ENCODE measurements around the gene WDR1.
A peak's percentile ranks its signal among the peaks of the same experiment; 100 is the strongest.
"Not testable (repeated sequence)": the region's sequence is repeated elsewhere in the genome, so short reads cannot be mapped to it uniquely, and the experiment has no call there.

WDR1 gene

GRCh38 chr4:10130178-10130888 lies 13.7 kb upstream of the WDR1 start:
- DNase-seq, result no peak

- no peak for DNase-seq
These were observed 12.9 kb upstream of the WDR1 start for GRCh38 chr4:10129196-10130177.

- DNase-seq, result no peak
These were observed 12.2 kb upstream of the WDR1 start for GRCh38 chr4:10128761-10129160.

- DNase-seq, result not testable (repeated sequence)
These were observed 10.9 kb upstream of the WDR1 start for GRCh38 chr4:10127531-10127930.

GRCh38 chr4:10124167-10124930 lies 7.8 kb upstream of the WDR1 start:
- DNase-seq, result no peak

- DNase-seq, result peak in 1 of 2 experiments; percentile 34
These were observed 6.9 kb upstream of the WDR1 start for GRCh38 chr4:10123227-10124101.

- DNase-seq, result no peak
These were observed 5.8 kb upstream of the WDR1 start for GRCh38 chr4:10122236-10122932.

- DNase-seq, result no peak
These were observed 5.1 kb upstream of the WDR1 start for GRCh38 chr4:10121568-10122208.

GRCh38 chr4:10120943-10121567 lies 4.5 kb upstream of the WDR1 start:
- no peak for DNase-seq

- DNase-seq, result no peak
These were observed 3.2 kb upstream of the WDR1 start for GRCh38 chr4:10119773-10120172.

- no peak for DNase-seq
These were observed 2.7 kb upstream of the WDR1 start for GRCh38 chr4:10119278-10119677.

- DNase-seq, result peak in 1 of 2 experiments; percentile 47
These were observed 1.7 kb upstream of the WDR1 start for GRCh38 chr4:10118048-10119004.

GRCh38 chr4:10117359-10118047 lies 904 bp upstream of the WDR1 start:
- DNase-seq, result peak in 1 of 2 experiments; percentile 58

GRCh38 chr4:10115797-10116568 lies 616 bp downstream of the WDR1 start:
- DNase-seq, result peak; percentile 79 to 84

- no peak for DNase-seq
These were observed 1.3 kb downstream of the WDR1 start for GRCh38 chr4:10115271-10115796.

- DNase-seq, result no peak
These were observed 2.0 kb downstream of the WDR1 start for GRCh38 chr4:10114607-10115006.

GRCh38 chr4:10114147-10114546 lies 2.5 kb downstream of the WDR1 start:
- DNase-seq, result no peak
